HG03565 (cell line): ENCODE results near the gene SEZ6.

Experiments
- ATAC-seq: cut with Tn5 transposase; IDR thresholded peaks from one replicate; pipeline ENCODE4 v1.9.1; 2021; ENCODE audit warnings: mild to moderate bottlenecking, moderate library complexity; ENCODE audit not compliant: unreplicated experiment

SEZ6 gene

DNA sequence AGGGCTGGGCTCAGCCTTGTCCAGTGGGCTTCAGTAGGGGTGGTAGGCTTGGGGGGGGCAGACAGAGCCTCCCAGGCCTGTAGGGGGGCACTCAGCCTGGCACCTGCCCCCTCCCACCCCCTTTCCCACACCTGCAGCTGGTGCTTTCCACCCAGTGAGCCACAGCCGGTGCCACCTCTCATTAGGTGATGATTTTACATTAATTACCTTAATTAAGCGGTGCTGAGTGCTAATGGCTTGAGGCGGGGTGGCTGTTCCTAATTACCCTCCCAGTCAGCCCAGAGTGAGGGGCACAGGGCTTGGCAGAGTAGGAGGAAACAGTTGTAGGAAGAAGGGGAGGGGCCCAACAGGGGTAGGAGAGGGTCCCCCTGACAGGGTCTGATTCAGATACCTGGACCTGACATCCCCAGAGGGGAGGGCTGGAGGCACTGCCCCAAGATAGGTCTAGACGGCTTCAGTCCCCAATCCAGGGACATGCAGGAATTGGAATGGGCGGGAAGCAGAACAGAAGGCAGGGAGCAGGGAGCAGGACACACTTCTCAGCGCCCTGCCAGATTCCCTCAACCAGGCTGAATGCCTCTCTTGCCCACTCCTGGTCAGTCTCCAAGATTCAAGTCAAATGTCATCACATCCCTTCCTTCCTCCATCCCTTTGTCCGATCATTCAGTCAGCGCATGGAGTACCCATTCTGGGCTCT is 28.0 kb downstream of the SEZ6 start:
- no peak for ATAC-seq

DNA sequence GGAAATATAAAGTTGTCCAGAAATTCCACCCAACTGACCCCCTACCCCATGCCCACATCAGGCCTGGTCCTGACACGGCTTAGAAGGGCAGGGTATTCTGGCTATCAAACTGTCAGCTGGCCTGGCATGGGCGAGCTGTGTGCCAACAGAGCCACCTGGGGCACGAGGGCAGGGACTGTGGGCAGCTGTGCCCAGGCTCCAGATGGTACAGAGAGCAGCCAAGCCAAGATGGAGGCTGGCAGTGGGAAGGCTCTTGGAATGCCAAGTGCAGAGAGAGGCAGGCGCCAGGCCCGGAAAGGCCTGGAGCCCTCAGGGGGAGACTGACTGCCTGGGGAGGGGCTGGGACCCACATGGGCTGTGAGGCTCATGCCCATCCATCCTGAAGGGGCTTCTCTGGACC is 30.2 kb downstream of the SEZ6 start:
- no peak for ATAC-seq

DNA sequence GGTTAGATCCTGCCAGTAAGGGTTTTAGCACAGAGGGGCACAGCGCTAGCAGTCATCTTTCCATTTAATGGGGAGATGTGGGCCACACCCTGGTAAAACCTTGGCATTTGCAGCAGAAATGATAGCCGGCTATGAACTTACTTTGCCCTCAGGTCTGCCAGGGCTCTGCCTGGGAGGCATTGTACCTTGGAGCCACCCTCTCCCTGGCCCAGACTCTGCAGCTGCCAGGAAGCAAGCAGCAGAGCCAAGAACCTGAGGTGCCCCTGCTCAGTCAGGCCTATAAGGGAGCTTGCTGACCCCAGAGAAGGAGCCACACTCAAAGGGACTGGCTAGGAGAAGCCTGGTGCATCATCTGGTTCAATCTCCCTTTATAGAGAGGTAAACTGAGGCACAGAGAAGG is 30.8 kb downstream of the SEZ6 start:
- ATAC-seq: no peak

DNA sequence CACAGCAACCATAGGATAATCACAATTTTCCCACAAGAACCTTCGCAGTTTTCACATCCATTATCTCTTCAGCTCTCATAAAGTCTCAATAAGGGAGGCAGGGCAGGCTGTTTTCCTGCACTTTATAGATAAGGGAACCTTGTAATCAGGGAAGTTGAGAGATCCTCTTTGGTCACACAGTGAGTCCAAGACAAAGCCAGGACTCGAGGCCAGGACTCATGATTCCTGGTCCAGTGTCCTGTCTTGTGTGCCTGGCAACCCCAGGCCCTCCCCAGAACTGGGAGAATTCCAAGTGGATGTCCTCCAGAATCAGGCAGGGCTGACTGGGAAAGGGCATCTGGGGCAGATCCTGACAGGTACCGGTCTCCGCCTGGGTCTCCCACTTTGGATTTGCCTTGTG is 31.4 kb downstream of the SEZ6 start:
- no peak for ATAC-seq

DNA sequence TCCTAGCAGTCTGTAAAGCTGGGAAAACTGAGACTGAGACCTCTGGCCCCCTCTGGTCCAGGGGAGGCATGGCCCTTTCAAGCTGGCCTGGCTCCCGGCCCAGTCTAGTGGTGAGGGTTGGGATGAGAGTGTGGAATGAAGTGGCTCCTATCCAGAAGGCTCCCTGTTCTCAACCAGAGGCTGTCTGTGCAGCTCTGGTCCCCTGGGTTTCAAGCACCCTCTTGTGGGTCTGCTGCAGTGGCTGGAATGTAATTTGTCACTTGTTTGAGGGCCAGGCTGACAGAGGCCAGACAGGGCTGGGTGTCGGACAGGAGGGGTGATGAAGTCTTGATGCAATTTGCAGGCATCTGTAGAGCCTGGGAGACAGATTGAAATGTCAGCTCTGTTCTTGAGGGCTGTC is 32.4 kb downstream of the SEZ6 start:
- no peak for ATAC-seq

DNA sequence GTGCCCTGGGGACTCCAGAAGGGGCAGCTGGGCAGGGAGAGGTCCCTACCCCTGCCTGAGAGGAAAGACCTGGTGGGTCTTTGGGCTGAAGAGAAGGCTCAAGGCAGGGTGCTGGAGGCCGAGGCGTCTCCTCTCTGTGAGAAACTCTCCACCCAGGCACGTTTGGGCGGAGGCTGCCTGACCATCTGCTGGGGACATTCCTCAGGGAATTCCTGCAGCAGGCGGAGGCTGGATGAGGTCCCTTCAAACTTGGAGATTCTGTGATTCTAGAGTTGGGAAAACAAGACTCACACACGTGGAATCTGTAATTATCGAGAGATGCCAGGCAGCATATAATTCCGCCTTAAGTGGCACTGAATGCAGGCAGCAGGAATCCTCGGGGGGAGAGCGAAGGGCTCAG is 33.4 kb downstream of the SEZ6 start:
- no peak for ATAC-seq

DNA sequence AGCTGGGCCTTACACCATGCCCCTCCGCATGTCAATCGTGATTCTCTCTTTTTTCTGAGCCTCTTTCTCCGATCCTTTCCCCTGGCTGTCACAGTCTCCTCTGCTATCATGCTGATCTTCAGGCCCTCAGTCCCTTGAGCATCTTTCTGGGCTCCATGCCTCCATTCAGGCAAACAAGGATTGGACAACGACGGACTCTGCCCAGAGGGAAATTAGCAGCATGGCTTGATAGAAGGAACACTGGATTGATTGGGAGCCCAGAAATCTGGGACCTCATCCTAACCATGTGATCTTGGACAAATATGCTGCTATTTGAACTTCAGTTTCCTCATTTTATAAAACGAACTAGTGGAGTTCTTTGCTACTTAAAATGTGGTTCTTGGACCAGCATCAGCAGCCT is 35.0 kb downstream of the SEZ6 start:
- ATAC-seq: no peak

DNA sequence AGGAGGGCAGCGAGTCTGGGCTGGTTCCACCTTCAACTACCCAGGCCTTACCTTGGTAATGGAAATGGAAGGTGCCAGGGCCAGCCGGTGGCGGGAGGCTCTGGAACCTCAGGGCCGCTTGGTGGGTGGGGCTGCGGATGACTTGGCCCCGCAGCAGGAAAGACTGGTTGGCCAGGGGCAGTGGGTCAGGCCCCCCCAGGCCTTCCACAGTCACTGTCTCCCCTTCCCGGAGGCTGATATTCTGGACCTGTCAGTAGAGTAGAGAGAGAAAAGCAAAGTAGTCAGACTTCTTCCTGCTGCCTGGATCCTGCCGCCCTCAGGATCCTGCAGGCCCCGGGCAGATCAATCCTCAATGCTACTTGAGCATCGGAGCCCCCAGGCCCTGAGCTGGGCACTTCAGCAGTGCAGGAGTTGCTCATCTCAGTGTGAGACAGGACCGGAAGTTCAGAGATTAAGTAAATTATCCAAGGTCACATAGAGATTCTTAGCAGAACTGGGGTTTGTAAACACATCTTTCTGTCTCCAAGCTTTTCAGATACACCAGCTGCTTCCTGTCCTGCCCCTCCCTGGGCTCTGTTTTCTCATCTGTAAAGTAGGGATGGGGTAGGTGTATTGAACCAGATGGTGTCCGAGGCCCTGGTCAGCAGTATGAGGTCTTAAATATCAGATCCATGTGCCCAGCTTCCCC is 36.0 kb downstream of the SEZ6 start:
- ATAC-seq: no peak

DNA sequence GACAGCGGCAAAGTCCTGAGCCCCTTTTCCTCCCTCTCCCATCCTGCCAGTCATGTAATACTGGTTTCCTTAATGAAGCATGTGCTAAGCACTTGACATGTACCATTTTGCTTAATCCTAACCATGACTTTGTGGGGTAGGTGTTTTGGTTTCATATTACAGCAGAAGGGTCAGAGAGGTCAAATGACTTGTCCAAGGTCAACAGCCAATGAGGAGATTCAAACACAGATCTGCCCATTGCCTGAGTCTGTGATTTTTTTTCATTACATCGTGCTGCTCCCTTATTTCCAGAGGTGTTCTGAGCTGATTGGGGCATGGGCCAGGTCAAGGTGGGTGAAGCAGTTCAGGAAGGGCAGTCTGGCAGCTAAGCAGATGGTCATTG is 36.9 kb downstream of the SEZ6 start:
- ATAC-seq: no peak

DNA sequence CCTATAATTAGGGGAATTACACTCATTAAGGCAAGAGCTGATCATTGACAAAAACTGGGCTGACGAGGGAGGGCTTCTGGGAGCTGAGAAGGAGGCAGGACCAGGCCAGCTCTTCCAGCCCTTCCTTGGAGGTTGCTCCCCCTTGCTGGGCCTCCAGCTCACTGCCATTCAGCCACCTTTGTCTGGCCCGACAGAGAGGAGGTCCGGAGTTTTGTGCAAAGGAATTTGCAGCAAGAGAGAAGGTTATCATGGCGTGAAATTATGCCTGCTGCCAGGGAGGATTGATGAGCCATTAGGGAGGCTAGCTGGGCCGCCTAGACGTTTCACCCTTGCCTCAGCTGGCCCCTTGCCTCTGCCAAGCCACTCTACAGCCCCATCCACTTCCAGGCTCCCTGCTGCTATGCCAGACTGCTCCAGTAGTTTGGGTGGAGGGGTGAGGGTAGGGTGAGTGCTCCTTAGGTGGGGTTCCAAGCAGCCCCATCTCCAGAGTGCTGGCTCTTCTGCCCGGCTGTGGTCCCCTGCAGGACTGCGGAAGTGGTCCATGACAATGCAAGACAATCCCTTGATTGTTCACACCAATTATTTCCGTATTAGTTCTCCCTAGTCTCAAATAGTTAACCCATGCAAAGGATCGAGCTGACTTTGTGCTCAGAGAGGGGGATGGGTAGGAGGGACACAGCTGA is 37.5 kb downstream of the SEZ6 start:
- ATAC-seq: no peak

DNA sequence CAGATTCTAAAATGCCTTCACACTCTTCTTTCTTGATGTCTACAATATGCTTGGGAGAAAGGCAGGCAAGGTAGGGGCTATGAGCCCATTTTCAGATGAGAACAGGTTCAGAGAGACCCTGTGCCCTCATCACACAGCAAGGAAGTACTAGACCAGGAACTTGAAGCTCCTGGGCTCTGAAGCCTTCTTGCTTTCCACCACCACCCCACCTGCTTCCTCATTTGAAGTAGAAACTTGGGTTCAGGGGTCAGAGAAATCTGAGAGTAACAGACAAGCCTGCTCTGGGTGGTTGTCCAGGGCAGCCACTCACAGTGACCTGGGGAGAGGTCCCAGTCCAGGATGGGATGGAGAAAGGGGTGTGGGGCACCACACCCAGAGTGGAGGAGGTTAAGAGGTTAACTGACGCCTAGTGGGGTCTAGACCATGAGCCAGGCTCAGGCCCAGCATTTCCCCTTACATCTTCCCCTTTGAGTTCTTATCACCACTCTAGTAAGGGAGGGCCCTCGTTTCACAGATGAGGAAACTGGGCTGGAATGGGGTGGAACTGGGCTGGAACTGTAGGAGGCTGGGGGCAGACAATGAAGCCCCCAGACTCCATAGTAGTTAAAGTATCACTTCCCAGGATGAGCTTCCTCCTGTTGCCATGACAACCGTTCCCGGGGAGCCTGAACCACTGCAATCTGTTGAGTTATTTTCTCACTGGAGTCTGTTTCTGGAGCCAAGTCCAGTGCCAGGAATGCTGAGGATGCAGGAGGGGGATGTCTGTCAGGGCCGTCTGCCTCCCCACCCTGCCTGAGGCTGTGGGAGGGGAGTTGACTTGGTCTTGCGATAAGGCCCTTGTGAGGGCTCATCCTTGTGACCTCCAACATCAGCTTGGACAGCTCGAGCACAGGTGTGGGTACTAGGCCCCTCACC is 38.4 kb downstream of the SEZ6 start:
- no peak for ATAC-seq

DNA sequence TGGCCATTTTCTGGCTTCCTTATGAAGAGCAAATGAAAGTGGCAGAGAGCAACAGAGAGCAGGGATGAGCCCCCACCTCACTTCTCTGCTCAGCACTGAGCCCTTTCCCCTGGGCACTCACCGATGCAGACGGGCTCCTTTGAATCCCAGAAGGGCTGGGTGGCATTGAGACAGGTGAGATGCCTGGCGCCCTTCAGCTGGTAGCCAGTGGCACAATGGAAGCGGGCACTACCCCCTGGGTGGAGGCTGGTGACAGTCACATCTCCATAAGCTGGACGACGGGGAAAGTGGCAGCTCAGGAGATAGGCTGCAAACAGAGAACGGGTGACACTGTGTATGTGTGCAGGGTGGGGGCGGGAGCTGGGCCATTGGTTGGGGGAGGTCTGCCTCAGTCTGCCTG is 42.0 kb downstream of the SEZ6 start:
- no peak for ATAC-seq

DNA sequence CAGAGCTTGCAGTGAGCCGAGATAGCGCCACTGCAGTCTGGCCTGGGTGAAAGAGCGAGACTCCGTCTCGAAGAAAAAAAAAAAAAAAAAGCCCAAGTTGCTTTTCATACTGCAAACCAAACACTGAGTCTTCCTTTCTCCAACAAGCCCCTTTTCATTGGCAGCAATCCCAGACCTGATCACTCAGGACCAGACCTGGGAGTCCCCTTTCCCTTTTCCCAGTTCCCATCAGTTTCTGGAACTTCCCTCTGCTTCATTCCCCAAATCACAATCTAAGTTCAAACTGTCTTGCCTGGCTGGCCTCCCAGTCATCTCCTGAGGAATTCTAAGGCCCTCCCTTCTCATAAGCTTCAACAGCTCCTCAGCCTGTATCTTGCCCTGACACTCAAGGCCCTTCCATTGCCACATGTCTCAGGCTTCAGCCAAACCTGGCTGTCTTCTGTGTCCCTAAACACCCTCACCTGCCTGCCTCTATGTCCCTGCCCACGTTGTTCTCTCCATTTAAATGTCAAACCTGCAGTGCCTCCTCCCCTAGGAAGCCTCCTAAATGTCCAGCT is 42.7 kb downstream of the SEZ6 start:
- ATAC-seq: no peak

DNA sequence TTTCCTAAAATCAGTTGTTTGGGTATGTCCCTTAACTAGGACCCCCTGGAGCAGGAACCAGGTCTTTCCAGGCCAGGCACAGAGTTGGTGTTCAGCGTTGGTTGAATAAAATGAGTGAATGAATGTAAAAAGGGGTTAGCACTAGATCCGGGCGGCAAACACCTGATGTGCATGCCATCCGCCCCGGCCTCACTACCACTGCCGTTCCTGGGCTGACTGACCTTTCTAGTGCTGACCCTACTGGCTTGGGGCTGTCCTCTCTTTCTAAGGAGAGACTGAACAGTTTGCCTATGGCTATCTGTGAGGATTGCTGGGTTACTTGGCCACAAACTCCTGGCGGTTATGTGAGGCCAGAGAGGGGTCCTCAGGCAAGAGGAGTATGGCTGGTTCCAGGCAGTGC is 44.4 kb downstream of the SEZ6 start:
- ATAC-seq: no peak

DNA sequence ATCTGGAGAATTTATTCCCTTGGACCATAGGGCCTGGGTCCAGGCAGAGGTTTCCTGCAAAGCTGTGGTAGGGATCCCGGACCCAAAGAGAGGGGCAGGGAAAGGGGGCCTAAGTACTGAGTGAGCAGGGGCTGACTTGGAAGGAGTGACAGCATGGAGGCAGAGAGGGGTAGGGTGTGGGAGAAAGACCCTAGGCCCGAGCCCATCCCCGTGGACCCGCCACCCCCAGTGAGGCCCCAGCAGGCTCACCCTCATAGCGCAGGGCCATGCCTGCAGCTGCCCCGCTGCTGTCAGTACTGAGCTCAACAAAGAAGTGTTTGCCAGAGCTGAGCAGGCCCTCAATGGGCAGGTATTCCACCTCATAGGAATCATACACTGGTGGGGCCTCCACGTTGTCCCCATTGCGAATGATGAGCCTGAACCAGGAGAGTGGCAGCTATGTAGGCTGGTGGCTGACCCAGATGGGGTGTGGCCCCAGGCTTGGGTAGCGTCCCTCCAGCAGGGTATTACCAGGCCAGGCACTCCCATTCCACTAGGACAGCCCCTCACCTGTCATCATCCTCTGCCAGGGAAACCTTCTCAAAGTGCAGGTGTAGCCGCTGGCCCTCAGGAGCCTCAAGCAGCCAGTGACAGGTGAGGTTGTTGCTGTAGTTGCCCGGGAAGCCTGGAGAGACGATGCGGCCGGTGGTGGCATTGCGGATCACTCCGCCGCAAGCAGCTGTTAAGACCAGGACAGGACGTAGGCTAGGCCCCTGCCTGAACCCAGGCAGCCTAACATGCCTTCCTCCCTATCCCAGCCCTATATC is 45.4 kb downstream of the SEZ6 start:
- no peak for ATAC-seq

DNA sequence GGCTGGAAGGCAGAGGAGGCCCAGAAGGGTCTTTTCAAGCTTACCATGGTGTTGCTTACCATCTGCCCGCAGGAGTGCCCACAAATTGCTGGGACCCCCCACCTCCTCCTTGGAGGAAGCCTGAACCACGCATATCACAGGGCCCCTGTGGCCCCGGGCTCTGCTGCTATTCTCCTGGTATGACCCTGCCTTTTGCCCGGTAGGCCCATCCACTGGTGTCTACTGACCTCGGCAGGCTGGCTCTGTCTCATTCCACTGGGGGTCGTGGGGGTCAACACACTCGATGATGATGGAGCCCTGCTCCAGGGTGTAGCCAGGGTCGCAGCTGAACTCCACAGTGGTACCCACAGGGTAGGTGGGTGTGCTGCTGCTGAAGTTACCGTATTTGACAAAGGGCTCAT is 46.4 kb downstream of the SEZ6 start:
- ATAC-seq: no peak

DNA sequence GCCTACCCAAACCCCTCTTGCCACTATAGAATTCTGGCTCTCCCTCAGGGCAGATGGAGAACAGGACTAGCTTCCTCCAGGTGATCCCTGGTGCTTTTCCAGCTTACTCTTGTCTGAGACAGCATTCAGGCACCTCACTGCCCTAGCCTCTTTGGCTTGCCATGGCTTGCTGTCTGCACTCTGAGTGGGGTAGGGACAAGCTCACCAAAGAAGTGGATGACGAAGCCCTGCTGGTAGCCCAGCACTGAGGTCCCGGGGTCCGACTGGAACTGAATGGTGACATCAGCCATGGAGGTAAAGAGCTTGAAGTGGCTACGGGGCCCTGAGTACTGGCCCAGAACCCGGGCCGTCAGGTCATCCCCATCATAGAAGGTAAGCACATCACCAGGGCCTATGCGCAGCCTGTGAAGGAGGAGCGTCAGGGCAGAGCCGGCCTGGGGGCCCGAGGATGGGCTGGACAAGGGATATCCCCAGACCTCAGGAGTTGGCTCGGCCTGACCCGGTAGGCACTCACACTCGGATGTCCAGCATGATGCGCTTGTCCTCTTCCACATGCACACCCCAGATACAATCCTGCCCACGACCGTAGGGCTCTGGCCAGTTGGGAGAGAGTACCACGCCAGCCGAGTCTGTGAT is 46.9 kb downstream of the SEZ6 start:
- ATAC-seq: no peak

DNA sequence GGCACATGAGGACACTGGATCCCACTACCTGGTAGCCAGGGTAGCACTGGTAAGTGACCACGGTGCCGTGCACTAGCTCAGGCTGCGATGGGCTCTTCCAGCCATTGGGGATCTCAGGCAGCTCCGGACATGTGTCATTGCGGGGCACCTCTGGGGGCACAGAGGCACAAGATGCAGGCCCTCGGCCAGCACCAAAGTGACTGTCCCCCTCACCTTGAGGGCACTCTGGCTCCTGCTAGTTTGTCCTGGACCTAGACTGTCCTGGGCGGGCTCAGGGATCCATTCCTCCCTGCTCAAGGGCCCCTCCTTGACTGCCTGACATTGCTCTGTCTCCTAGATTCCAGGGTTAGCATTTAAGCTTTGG is 47.9 kb downstream of the SEZ6 start:
- no peak for ATAC-seq

DNA sequence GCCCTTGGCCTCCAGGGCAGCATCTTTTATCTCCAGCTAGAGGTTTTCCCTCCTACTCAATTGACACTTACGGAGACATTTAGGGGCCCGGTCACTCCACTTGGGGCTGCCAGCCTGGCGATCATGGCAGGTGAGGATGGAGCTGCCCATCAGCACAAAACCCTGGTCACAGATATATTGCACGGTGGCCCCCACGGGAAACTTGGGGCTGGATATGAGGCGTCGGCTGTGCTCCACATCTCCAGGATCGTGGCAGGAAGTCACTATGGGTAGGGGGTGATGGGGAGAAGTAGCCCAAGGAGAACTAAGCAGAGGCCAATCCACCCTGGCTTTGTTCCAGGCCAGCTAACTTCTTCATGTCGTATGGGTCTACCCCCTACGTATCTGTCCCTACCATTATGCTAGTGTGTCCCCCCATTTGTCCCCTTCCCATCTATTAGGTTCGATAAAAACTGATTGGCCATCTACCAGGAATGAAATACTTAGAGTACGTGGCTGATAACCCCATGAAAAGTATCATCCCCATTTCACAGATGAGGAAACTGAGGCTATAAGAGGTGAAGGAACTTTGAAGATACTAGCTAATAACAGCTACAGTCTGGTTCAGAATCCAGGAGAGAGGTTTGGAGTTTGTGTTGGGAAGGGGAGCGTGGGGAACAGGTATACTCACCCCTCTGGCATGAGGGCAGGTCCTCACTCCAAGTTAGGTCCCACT is 48.4 kb downstream of the SEZ6 start:
- no peak for ATAC-seq
